HG03097 (cell line): ENCODE results near the gene MTUS2.

Experiments used
- ATAC-seq: cut with Tn5 transposase; IDR thresholded peaks from one replicate; pipeline ENCODE4 v1.9.1; 2021; ENCODE audit not compliant: unreplicated experiment, low FRiP score

Gene MTUS2

GRCh38 chr13:29532821-29533220 lies 712.7 kb downstream of the MTUS2 start:
- ATAC-seq, result no peak

DNA sequence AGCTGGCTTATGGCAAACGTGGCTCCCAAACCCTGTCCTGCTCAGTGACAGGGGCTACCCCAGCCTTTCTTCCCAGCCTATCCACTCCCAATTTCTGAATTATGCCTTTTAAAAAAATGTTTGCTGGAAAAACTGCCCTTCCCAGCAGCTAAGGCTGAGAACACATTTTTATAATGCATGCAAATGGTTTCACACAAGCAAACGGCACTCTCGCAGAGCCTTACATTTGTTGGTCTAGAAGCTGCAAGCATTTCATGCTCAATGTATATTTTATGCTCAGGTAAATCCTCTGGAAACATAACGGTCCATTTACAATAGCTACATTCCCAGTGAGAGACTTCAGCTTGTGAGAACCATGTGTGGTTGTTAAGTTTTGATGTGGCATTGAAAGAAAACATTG lies 713.9 kb downstream of the MTUS2 start:
- ATAC-seq, result no peak

- no peak for ATAC-seq
Observed at GRCh38 chr13:29535663-29536655, 715.8 kb downstream of the MTUS2 start.

- ATAC-seq, result no peak
Observed at GRCh38 chr13:29536853-29537252, 716.7 kb downstream of the MTUS2 start.

DNA sequence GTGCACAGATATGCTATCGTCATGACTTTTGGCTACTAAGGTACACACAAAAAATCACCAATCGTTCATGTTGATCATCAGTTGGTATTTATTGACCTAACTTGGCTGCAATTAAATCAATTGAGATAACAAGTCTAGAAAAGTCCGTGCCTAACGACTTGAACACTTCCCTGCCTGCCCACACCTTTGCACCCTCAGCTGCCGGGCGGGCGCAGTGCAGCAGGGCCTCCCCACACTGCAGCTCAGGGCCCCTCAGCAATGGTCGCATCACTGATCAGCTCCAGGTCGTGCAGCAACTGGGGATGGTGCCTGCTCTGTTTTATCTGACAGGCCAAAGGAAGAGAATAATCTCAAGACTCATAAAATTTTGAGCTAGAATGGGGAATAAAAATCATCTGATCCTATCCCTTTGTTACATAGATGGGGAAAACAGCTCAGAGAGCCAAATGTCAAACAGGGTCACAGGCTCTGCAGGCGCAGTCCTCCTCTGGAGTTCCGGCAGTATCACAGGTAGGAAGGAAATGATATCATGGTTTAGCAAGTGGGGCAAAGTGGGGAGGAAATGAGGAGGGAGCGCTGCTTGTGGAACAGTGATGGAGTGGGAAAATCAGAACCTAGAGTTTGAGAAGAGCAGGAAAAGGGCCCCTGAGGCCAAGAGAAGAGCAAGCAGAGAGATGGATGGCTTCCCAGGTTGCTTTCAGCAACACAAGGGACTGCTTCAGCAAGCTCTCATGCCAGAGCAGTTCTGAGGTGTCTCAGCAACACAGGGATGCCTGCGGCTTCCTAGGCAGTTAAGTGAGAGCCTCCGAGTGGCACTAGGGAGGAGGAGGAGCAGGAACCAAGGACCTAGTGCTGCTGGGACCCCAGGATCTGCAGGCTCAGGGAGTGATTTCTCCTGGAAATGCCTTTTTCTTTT lies 717.9 kb downstream of the MTUS2 start:
- no peak for ATAC-seq

DNA sequence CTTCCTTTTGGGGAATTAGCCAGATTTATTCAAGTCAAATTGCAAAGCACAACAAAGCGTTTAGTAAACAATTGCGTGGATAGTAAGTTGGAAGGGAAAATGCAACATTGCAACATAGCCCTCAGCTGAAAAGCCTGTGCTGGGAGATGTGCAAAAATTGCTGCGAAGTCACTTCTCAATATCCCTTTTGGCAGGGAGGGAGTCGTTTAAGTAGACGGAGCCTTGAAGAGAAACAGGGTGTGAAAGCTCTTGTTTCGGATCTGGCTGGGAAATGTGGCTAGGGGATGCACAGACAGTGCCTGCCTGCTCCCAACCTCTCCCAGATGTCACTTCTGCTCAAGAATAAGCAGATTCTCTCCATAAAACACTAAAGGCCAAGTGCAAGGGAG lies 718.5 kb downstream of the MTUS2 start:
- no peak for ATAC-seq

DNA sequence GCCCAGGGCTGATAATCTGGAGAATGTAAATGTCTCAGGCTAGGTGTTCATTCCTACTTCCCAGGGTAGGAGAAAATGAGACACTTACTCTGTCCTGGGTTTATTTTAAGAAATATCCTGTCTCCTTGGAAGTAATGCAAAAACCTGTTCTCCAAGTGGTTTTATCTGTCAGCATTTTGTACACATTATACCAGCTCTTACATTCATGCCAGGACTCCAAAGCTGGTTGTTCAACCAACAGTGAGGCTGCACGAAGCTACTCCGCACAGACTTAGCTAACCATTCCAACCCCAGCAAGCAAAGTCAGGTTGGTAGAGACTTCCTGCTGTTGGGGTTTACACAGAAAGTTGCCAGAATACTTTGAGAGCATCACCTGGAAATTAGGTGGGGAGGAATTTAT lies 719.7 kb downstream of the MTUS2 start:
- ATAC-seq, result no peak

- no peak for ATAC-seq
Observed at GRCh38 chr13:29540334-29540733, 720.2 kb downstream of the MTUS2 start.

GRCh38 chr13:29540799-29541198 lies 720.7 kb downstream of the MTUS2 start:
- ATAC-seq, result no peak

GRCh38 chr13:29541400-29541799 lies 721.3 kb downstream of the MTUS2 start:
- no peak for ATAC-seq

- no peak for ATAC-seq
Observed at GRCh38 chr13:29542381-29542780, 722.2 kb downstream of the MTUS2 start.

DNA sequence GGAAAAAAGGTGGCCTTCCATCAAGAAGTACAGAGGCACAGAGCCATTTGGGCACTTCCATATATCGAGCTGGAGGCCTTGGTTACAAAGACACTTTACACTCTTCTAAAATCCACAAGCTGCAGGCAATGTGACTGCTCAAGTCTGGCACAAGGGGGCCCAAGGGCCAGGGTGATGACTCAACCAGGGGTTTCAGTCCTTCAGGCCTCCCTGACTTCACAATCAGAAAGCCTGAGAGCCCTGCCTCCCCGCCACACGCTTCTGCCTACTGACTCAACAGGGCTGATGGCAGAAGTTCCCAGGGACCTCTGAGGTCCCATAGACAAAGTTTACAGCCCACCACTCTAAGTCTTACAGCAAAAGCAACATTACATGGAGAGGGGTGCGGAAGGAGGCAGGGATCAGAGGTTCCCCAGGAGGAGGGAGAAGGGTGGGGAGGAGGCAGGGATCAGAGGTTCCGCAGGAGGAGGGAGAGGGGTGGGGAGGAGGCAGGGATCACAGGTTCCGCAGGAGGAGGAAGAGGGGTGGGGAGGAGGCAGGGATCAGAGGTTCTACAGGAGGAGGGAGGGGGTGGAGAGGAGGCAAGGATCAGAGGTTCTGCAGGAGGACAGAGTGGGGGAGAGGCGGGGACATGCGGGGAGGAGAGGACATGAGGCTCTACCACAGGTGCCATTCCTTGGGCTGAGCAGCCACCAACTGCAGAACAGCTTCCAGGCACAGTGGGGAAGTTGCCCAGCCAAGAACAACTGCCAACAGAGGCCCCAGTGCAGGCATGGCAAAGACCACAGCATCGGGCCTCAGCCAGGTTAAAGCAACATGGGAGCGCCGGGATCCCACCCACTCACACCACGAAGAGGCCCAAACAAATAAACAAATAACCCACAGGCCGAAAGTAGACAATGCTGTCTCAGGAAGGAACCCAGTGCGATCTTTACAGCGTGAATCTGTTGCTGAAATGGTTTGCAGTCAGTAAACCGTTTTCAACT lies 723.4 kb downstream of the MTUS2 start:
- peak; percentile 90 for ATAC-seq

DNA sequence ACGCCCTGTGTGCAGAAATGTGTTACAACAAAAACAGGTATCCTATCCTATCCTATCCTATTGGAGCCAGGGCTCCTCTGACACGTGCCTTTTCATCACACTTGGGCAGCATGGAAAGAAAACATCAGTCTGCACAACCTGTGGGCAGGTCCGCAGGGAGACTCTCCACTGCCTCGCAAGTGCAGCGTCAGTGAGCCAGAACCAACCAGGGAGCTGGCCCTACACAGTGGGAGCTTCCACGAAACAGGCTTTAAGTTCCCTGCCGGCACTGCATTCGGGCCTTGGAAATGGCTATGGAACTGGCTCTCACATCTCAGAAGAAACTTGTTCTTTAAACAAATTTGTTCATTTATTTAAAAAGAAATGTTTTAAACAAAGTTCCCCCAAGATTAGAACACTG lies 725.8 kb downstream of the MTUS2 start:
- ATAC-seq, result no peak

- ATAC-seq, result no peak
Observed at GRCh38 chr13:29546662-29547061, 726.5 kb downstream of the MTUS2 start.

DNA sequence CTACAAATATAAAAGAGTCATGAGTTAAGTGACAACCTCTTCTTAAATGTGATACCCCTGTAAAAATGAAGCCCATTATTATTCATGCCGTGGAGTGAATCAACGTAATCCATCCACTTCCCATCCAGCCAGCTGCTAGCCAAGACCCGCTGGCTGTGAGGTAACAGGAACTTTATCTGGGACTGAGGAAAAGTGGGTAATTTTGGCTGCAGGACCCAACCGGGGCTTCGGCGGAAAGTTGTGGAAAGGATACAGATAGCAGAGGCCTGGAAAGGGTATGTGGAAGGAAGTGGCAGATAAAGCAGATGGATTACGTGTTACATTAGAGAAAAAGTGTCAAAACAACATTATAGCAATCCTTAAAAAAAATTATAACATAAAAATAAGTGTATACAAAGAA lies 727.0 kb downstream of the MTUS2 start:
- no peak for ATAC-seq

GRCh38 chr13:29548722-29549121 lies 728.6 kb downstream of the MTUS2 start:
- ATAC-seq, result no peak

DNA sequence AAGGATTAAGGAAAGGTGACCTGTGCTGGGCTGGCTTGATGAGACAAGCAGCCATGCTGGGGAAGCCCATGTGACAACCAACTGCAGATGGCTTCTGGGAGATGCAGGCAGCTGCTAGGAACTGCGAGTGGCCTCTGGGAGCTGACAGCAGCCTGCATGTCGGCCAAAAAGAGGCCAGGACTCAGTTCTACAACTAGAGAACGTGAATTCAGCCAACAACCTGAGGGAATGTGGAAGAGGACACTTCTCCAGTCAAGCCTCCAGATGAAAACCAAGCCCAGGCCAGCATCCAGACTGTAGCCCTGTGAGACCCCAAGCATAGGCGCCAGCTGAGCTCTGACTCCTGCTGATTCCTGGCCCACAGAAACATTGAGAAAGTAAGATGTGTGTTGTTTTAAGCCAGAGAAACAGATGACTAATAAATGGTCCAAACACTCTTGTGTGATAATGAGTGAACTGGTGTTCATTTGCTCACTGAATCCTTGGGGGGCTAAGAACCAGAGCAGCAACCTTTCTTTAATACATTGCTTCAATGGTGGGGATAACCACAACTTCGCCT lies 730.4 kb downstream of the MTUS2 start:
- ATAC-seq, result no peak

DNA sequence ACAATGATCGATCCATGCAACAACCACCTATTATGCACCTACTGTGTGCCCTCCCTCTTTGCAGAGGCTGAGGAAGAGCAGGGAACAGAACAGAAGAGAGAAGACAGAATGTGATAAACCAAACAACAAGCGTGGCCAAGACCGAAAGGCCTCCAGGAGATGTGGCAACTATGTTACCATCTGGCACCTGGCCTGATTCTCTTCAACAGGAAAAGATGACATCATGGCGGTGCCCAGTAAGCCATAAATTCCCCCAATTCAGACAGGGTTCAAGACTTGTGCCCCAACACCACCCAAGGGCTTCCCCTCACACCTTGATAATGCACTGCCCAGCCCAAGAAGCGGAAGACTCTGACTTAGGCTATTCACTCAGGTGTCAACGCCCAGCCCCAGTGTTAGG lies 731.1 kb downstream of the MTUS2 start:
- ATAC-seq, result no peak
